GM23338 (cell line): ENCODE measurements around the gene PPP2R5A. TPM values are rescaled to one million over a fixed set of nuclear protein-coding genes. Genes with fewer than 3 reads are reported as not detected.

ENCODE experiments used
- ATAC-seq: fragments of 200-7000 bp; cut with Tn5 transposase; 3 replicates; pipeline ENCODE4 v1.9.1; 2020
- DNase-seq: peaks from one replicate; pipeline ENCODE4 v3.0.0-alpha.2; 2015; ENCODE audit warnings: low spot score
- H2AFZ ChIP-seq: fragments of 200-600 bp; sonication (generic); 2 replicates; pipeline ENCODE4 v1.8.0; 2016; ENCODE audit warnings: antibody characterized with exemption, mild to moderate bottlenecking, moderate library complexity
- H3F3A ChIP-seq: fragments of 200-600 bp; sonication (generic); replicated peaks from 2 replicates; pipeline ENCODE4 v1.8.0; 2017; ENCODE audit warnings: antibody characterized with exemption, mixed run types, low read depth
- H3K27ac ChIP-seq: fragments of 200-600 bp; sonication (generic); 2 replicates; pipeline ENCODE4 v1.6.1; 2016; ENCODE audit warnings: low read depth
- H3K27me3 ChIP-seq: fragments of 200-600 bp; sonication (generic); 2 replicates; pipeline ENCODE4 v1.8.0; 2016; ENCODE audit warnings: mild to moderate bottlenecking, mixed run types, moderate library complexity; ENCODE audit not compliant: insufficient read depth
- H3K36me3 ChIP-seq: fragments of 200-600 bp; sonication (generic); 2 replicates; pipeline ENCODE4 v1.8.0; 2016; ENCODE audit warnings: mild to moderate bottlenecking; ENCODE audit not compliant: insufficient read depth
- H3K4me1 ChIP-seq: fragments of 200-600 bp; sonication (generic); 2 replicates; pipeline ENCODE4 v1.8.0; 2016; ENCODE audit warnings: mild to moderate bottlenecking, moderate library complexity; ENCODE audit not compliant: insufficient read depth
- H3K4me2 ChIP-seq: fragments of 200-600 bp; sonication (generic); 2 replicates; pipeline ENCODE4 v1.7.1; 2017; ENCODE audit warnings: mixed run types
- H3K4me3 ChIP-seq: fragments of 200-600 bp; sonication (generic); 2 replicates; pipeline ENCODE4 v1.6.1; 2016; ENCODE audit warnings: mixed run types
- H3K79me2 ChIP-seq: fragments of 200-600 bp; sonication (generic); replicated peaks from 2 replicates; pipeline ENCODE4 v1.8.0; 2017; ENCODE audit warnings: mild to moderate bottlenecking; ENCODE audit not compliant: insufficient read depth
- H3K9me2 ChIP-seq: fragments of 200-600 bp; sonication (generic); 2 replicates; pipeline ENCODE4 v1.8.0; 2017; ENCODE audit not compliant: insufficient read depth
- H4K20me1 ChIP-seq: fragments of 200-600 bp; sonication (generic); replicated peaks from 2 replicates; pipeline ENCODE4 v1.8.0; 2017; ENCODE audit warnings: mild to moderate bottlenecking; ENCODE audit not compliant: insufficient read depth
- H3K27ac Mint-ChIP-seq: 2 replicates; pipeline ENCODE4 v1.8.0; 2020; ENCODE audit warnings: inconsistent platforms, mild to moderate bottlenecking, moderate library complexity, mixed read lengths
- H3K27me3 Mint-ChIP-seq: 3 replicates; pipeline ENCODE4 v1.8.0; 2022; ENCODE audit warnings: low read depth, mild to moderate bottlenecking, moderate library complexity, mixed read lengths, inconsistent platforms; ENCODE audit not compliant: insufficient read depth, poor library complexity
- H3K36me3 Mint-ChIP-seq: 3 replicates; pipeline ENCODE4 v1.8.0; 2021; ENCODE audit warnings: low read depth, mild to moderate bottlenecking, inconsistent platforms, moderate library complexity, mixed read lengths
- H3K4me1 Mint-ChIP-seq: 3 replicates; pipeline ENCODE4 v1.8.0; 2020; ENCODE audit warnings: mild to moderate bottlenecking, inconsistent platforms, mixed read lengths
- H3K4me3 Mint-ChIP-seq: 3 replicates; pipeline ENCODE4 v1.8.0; 2021; ENCODE audit warnings: moderate library complexity, mild to moderate bottlenecking, inconsistent platforms, mixed read lengths
- H3K9me3 Mint-ChIP-seq: 3 replicates; pipeline ENCODE4 v1.8.0; 2020; ENCODE audit warnings: moderate library complexity, mild to moderate bottlenecking, inconsistent platforms, mixed read lengths
- CREB1 ChIP-seq: fragments of 250-450 bp; sonication (Bioruptor Pico); IDR thresholded peaks from 2 replicates; pipeline ENCODE4 v1.5.0; 2020; ENCODE audit warnings: low read depth, mild to moderate bottlenecking, moderate library complexity
- ETS1 ChIP-seq: IDR thresholded peaks from 2 replicates; pipeline ENCODE4 v1.6.1; 2016; ENCODE audit warnings: antibody characterized with exemption
- EZH2 ChIP-seq: fragments of 200-600 bp; sonication (generic); IDR thresholded peaks from one replicate; pipeline ENCODE4 v1.8.0; 2017; ENCODE audit warnings: antibody characterized with exemption, mild to moderate bottlenecking, low read depth; ENCODE audit not compliant: unreplicated experiment
- EZH2phosphoT487 ChIP-seq: fragments of 200-600 bp; sonication (generic); IDR thresholded peaks from one replicate; pipeline ENCODE4 v1.8.1; 2018; ENCODE audit warnings: antibody characterized with exemption; ENCODE audit not compliant: unreplicated experiment
- JUNB ChIP-seq: IDR thresholded peaks from one replicate; pipeline ENCODE4 v1.6.1; 2016; ENCODE audit warnings: antibody characterized with exemption; ENCODE audit not compliant: unreplicated experiment
- NANOG ChIP-seq: IDR thresholded peaks from 2 replicates; pipeline ENCODE4 v1.6.1; 2016; ENCODE audit warnings: antibody characterized with exemption, borderline replicate concordance
- POLR2AphosphoS5 ChIP-seq: IDR thresholded peaks from 2 replicates; pipeline ENCODE4 v1.6.1; 2016; ENCODE audit warnings: antibody characterized with exemption, low read depth
- ZNF114 ChIP-seq: fragments of 250-450 bp; sonication (Bioruptor Pico); IDR thresholded peaks from 2 replicates; pipeline ENCODE4 v1.5.0; 2020; ENCODE audit warnings: mild to moderate bottlenecking, moderate library complexity
- ZNF331 ChIP-seq: fragments of 250-450 bp; sonication (Bioruptor Pico); IDR thresholded peaks from 2 replicates; pipeline ENCODE4 v1.5.0; 2020; ENCODE audit warnings: low read depth, mild to moderate bottlenecking, moderate library complexity
- ZNF462 ChIP-seq: fragments of 250-450 bp; sonication (Bioruptor Pico); IDR thresholded peaks from 2 replicates; pipeline ENCODE4 v1.5.0; 2020; ENCODE audit warnings: mild to moderate bottlenecking, moderate library complexity
- polyA plus RNA-seq: library from polyadenylated mRNA; unstranded; fragments of >200 nt; fragmentation: Nextera tagmentation; extraction: Ambion mirVana; gene quantifications from 2 replicates; pipeline ENCODE4 v1.2.1, GENCODE V29; 2016
- total RNA-seq: library from RNA; depleted of rRNA; stranded (reverse); fragments of >200 nt; shearing (Covaris generic); gene quantifications from 2 replicates; pipeline ENCODE4 v1.2.3, GENCODE V29; 2014
- TF ChIP-seq, protein P1 (sequence below), 2 experiments: fragments of 200-600 bp in 1 of 2; sonication (generic) in 1 of 2; conservative IDR thresholded peaks; 2 replicates each; pipeline versions ENCODE4 v1.5.1 to v1.6.1; 2016 to 2017; ENCODE audit warnings: antibody characterized with exemption in 2 of 2, low read depth in 2 of 2, mild to moderate bottlenecking in 2 of 2, moderate library complexity in 1 of 2
- TF ChIP-seq, protein P2 (sequence below): IDR thresholded peaks from one replicate; pipeline ENCODE4 v1.6.1; 2018; ENCODE audit warnings: antibody characterized with exemption; ENCODE audit not compliant: unreplicated experiment

PPP2R5A gene
- total and polyA plus RNA-seq, 2 experiments from 2014 or later: 16.2 to 43.5 TPM

DNA sequence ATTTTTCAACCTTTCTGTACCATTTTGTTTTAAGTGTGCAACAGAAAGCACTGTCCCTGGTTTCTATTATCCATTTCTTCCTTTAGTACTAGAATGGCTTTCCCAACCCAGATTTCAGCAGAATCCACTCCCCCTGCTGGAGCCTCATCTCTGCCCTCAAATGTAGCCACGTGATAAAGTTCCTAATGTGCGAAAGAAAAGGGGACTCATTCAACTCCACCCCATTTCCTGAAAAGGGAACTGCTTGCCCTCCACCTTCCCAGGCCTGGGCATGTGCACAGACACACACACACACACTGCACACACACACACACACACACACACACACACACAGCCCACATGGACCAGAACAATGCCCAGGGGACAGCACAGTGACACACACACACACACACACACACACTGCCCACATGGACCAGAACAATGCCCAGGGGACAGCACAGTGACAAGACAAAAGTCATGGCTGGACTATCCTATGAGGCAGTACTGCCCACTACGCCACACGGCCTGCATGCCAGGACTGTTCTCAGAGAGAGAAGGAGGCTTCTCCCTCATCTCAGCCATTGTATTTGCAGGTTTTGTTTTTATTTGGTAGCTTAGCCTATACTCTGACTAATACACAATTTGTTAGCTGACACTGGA, 96.3 kb downstream of the PPP2R5A start:
- ATAC-seq: no peak
- H3K4me3 Mint-ChIP-seq: no peak overlapping the region

More for the DNA sequence above, 96.3 kb downstream of the PPP2R5A start:
- no peaks in the 10 kb centered on the region for H3K9me3 Mint-ChIP-seq
- H3K27me3 Mint-ChIP-seq: peaks cover 6% of the 10 kb centered on the region
- H3K36me3 Mint-ChIP-seq: peaks cover 72% of the 10 kb centered on the region
- Histone ChIP-seq H3K27ac (no peak overlapping the region), H3K79me2 (no peaks in the 10 kb centered on the region), H3K36me3 (peaks cover 10% of the 10 kb centered on the region; the same call in 1 of the 2 replicates), H3K4me3 (no peak overlapping the region), H3K4me2 (no peak overlapping the region), H4K20me1 (no peaks in the 10 kb centered on the region), H3F3A (no peaks in the 10 kb centered on the region), H3K9me2 (no peaks in the 10 kb centered on the region), H3K4me1 (no peaks in the 10 kb centered on the region), H3K27me3 (no peaks in the 10 kb centered on the region), H2AFZ (no peak overlapping the region)
- peaks cover 6% of the 10 kb centered on the region; the same call in 2 of the 3 replicates for H3K4me1 Mint-ChIP-seq
- TF ChIP-seq ZNF114 (CRISPR knock-in tag) (no peak), POLR2AphosphoS5 (no peak), ZNF462 (CRISPR knock-in tag) (no peak), ZNF331 (CRISPR knock-in tag) (no peak), NANOG (no peak), ETS1 (no peak), JUNB (no peak), EZH2 (no peak), CREB1 (CRISPR knock-in tag) (no peak), EZH2phosphoT487 (no peak)
- TF ChIP-seq, protein P1, sequence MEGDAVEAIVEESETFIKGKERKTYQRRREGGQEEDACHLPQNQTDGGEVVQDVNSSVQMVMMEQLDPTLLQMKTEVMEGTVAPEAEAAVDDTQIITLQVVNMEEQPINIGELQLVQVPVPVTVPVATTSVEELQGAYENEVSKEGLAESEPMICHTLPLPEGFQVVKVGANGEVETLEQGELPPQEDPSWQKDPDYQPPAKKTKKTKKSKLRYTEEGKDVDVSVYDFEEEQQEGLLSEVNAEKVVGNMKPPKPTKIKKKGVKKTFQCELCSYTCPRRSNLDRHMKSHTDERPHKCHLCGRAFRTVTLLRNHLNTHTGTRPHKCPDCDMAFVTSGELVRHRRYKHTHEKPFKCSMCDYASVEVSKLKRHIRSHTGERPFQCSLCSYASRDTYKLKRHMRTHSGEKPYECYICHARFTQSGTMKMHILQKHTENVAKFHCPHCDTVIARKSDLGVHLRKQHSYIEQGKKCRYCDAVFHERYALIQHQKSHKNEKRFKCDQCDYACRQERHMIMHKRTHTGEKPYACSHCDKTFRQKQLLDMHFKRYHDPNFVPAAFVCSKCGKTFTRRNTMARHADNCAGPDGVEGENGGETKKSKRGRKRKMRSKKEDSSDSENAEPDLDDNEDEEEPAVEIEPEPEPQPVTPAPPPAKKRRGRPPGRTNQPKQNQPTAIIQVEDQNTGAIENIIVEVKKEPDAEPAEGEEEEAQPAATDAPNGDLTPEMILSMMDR (conservative IDR thresholded peaks at IDR 0.05; ENCODE audit: low read depth in 2 of 2): no peak
- TF ChIP-seq, protein P2, sequence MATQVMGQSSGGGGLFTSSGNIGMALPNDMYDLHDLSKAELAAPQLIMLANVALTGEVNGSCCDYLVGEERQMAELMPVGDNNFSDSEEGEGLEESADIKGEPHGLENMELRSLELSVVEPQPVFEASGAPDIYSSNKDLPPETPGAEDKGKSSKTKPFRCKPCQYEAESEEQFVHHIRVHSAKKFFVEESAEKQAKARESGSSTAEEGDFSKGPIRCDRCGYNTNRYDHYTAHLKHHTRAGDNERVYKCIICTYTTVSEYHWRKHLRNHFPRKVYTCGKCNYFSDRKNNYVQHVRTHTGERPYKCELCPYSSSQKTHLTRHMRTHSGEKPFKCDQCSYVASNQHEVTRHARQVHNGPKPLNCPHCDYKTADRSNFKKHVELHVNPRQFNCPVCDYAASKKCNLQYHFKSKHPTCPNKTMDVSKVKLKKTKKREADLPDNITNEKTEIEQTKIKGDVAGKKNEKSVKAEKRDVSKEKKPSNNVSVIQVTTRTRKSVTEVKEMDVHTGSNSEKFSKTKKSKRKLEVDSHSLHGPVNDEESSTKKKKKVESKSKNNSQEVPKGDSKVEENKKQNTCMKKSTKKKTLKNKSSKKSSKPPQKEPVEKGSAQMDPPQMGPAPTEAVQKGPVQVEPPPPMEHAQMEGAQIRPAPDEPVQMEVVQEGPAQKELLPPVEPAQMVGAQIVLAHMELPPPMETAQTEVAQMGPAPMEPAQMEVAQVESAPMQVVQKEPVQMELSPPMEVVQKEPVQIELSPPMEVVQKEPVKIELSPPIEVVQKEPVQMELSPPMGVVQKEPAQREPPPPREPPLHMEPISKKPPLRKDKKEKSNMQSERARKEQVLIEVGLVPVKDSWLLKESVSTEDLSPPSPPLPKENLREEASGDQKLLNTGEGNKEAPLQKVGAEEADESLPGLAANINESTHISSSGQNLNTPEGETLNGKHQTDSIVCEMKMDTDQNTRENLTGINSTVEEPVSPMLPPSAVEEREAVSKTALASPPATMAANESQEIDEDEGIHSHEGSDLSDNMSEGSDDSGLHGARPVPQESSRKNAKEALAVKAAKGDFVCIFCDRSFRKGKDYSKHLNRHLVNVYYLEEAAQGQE: no peak
- H3K27ac Mint-ChIP-seq: peak overlapping the region; percentile 20; the same call in 1 of the 2 replicates
- DNase-seq: no peak
